Smooth muscle cell (in vitro differentiated cells): ENCODE measurements around the gene ITIH2. TPM values are rescaled to one million over a fixed set of nuclear protein-coding genes. Genes with fewer than 3 reads are reported as not detected.
A peak's percentile ranks its signal among the peaks of the same experiment; 100 is the strongest.

Experiments used
- DNase-seq: peaks from one replicate; lab custom pipeline; 2025; ENCODE audit not compliant: unreplicated experiment; lab: John Stamatoyannopoulos, UW
- H2AFZ ChIP-seq: fragments of 200-600 bp; sonication (generic); 2 replicates; pipeline ENCODE4 v1.6.0; 2016; ENCODE audit warnings: antibody characterized with exemption, low read depth, mild to moderate bottlenecking
- H3F3A ChIP-seq: fragments of 200-600 bp; sonication (generic); 2 replicates; pipeline ENCODE4 v1.6.0; 2017; ENCODE audit warnings: antibody characterized with exemption, low read depth
- H3K27ac ChIP-seq: fragments of 200-600 bp; sonication (generic); 2 replicates; pipeline ENCODE4 v1.5.1; 2016; ENCODE audit warnings: low read depth, mild to moderate bottlenecking
- H3K27me3 ChIP-seq: fragments of 200-600 bp; sonication (generic); 2 replicates; pipeline ENCODE4 v1.6.1; 2016; ENCODE audit warnings: low read depth, mild to moderate bottlenecking
- H3K36me3 ChIP-seq: fragments of 200-600 bp; sonication (generic); 2 replicates; pipeline ENCODE4 v1.5.1; 2016; ENCODE audit warnings: low read depth
- H3K4me1 ChIP-seq: fragments of 200-600 bp; sonication (generic); 2 replicates; pipeline ENCODE4 v1.5.1; 2016; ENCODE audit warnings: low read depth
- H3K4me2 ChIP-seq: fragments of 200-600 bp; sonication (generic); 2 replicates; pipeline ENCODE4 v1.6.0; 2016; ENCODE audit warnings: mild to moderate bottlenecking
- H3K4me3 ChIP-seq: fragments of 200-600 bp; sonication (generic); 2 replicates; pipeline ENCODE4 v1.5.1; 2016; ENCODE audit warnings: mild to moderate bottlenecking
- H3K79me2 ChIP-seq: fragments of 200-600 bp; sonication (generic); 2 replicates; pipeline ENCODE4 v1.6.0; 2016; ENCODE audit warnings: low read depth, mild to moderate bottlenecking
- H3K9ac ChIP-seq: fragments of 200-600 bp; sonication (generic); 2 replicates; pipeline ENCODE4 v1.6.0; 2016; ENCODE audit warnings: low read depth
- H3K9me3 ChIP-seq: fragments of 200-600 bp; sonication (generic); replicated peaks from 2 replicates; pipeline ENCODE4 v1.5.1; 2016; ENCODE audit warnings: low read depth
- H4K20me1 ChIP-seq: fragments of 200-600 bp; sonication (generic); 2 replicates; pipeline ENCODE4 v1.6.0; 2016; ENCODE audit warnings: low read depth
- WGBS: methylation state at CpG from one replicate; pipeline ENCODE4 v1.1.7; 2016; ENCODE audit warnings: low lambda C conversion rate; 5-methylcytosine and 5-hydroxymethylcytosine counted together
- polyA plus RNA-seq: library from polyadenylated mRNA; unstranded; fragments of >200 nt; fragmentation: Nextera tagmentation; extraction: Ambion mirVana; gene quantifications from 2 replicates; pipeline ENCODE4 v1.2.1, GENCODE V29; 2016
- total RNA-seq: library from RNA; depleted of rRNA; stranded (reverse); fragments of >200 nt; gene quantifications from 2 replicates; pipeline ENCODE4 v1.2.3, GENCODE V29; 2014
- TF ChIP-seq, protein P1 (sequence below): fragments of 200-600 bp; sonication (generic); IDR thresholded peaks from 2 replicates; pipeline ENCODE4 v1.5.1; 2017; ENCODE audit warnings: borderline replicate concordance, mild to moderate bottlenecking, antibody characterized with exemption; ENCODE audit not compliant: insufficient read depth, poor library complexity, severe bottlenecking

Gene ITIH2
- total and polyA plus RNA-seq, 2 experiments from 2014 or later: 0.09 to 0.13 TPM

DNA sequence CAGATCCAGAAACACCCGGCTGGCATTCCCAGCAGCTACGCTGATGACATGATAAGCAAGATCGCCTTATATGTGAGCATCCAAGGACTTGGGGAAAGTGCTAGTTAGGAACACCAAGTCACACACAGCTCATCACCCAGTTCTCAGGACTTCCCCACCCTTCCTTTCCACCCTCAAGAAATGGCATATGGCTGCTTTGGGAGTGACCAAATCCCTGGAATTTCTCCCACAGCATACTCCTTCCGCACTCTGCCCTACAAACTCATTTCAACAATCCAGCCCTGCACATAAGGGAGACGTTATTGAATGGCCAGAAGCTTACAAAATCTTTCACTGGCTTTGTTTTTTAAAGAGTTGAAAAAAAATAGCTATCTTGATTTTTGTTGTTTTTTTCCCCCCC, 40.6 kb upstream of the ITIH2 start:
- Histone ChIP-seq H3K9me3 (no peaks in the 10 kb centered on the region), H3F3A (no peaks in the 10 kb centered on the region), H2AFZ (no peak overlapping the region), H3K36me3 (no peaks in the 10 kb centered on the region), H3K9ac (no peak overlapping the region), H3K4me1 (peaks cover 9% of the 10 kb centered on the region), H3K27ac (no peak overlapping the region), H4K20me1 (no peaks in the 10 kb centered on the region), H3K4me3 (no peak overlapping the region), H3K79me2 (no peaks in the 10 kb centered on the region), H3K4me2 (no peak overlapping the region), H3K27me3 (peaks cover 12% of the 10 kb centered on the region)
- DNase-seq: no peak
- TF ChIP-seq, protein P1, sequence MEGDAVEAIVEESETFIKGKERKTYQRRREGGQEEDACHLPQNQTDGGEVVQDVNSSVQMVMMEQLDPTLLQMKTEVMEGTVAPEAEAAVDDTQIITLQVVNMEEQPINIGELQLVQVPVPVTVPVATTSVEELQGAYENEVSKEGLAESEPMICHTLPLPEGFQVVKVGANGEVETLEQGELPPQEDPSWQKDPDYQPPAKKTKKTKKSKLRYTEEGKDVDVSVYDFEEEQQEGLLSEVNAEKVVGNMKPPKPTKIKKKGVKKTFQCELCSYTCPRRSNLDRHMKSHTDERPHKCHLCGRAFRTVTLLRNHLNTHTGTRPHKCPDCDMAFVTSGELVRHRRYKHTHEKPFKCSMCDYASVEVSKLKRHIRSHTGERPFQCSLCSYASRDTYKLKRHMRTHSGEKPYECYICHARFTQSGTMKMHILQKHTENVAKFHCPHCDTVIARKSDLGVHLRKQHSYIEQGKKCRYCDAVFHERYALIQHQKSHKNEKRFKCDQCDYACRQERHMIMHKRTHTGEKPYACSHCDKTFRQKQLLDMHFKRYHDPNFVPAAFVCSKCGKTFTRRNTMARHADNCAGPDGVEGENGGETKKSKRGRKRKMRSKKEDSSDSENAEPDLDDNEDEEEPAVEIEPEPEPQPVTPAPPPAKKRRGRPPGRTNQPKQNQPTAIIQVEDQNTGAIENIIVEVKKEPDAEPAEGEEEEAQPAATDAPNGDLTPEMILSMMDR: no peak
- 82% methylated on average over 5 of the region's 5 CpGs for WGBS

DNA sequence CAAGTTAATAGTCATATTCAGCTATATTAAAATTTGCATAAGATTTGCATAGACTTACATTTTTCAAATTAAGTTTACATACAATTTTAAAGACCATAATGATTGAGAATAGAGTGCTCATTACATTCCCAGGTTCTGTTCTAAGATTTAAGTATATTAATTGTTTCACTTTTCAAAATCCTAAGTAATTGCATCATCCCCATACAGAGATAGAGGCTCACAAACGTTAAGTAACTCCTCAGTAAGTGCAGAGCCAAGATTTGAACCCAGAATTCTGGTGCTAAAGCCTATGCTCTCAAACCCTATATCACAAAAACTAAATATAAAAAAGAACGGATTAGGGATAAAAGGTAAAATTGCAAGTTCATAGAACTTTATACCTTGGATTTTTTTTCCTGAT, 38.4 kb upstream of the ITIH2 start:
- no peaks in the 10 kb centered on the region for H3K79me2 ChIP-seq
- no peak overlapping the region for H2AFZ ChIP-seq
- DNase-seq: no peak
- no peaks in the 10 kb centered on the region for H3K9me3 ChIP-seq
- no peaks in the 10 kb centered on the region for H4K20me1 ChIP-seq
- no peak overlapping the region for H3K27ac ChIP-seq
- peaks cover 2% of the 10 kb centered on the region for H3F3A ChIP-seq
- H3K27me3 ChIP-seq: peaks cover 12% of the 10 kb centered on the region
- no peak overlapping the region for H3K4me3 ChIP-seq
- TF ChIP-seq, protein P1: no peak
- H3K4me2 ChIP-seq: peak overlapping the region; percentile 91
- H3K4me1 ChIP-seq: peaks cover 9% of the 10 kb centered on the region
- H3K36me3 ChIP-seq: no peaks in the 10 kb centered on the region
- 65% methylated on average over 2 of the region's 2 CpGs for WGBS
- no peak overlapping the region for H3K9ac ChIP-seq

DNA sequence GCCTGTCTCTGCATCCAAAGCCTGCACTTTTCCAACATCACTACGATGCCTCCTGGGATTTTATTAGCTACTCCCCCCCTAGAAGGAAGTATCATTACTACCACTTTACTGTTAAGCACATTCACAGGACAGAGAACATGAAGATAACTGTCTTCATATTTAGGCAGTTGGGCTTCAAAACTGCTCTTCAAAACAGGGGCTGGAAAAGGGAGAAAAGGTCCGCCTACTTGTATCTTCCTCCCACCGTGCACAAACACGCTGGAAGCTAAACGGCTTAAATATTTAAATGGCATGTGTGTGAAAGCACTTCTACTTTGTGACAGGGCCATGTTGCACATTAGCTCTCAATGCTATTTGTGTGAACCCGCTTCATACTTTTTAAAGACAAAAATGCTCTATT, 37.3 kb upstream of the ITIH2 start:
- 17% methylated on average over 6 of the region's 6 CpGs for WGBS
- Histone ChIP-seq H3K4me1 (peaks cover 9% of the 10 kb centered on the region), H3K27ac (no peak overlapping the region), H3K9me3 (no peaks in the 10 kb centered on the region), H3K9ac (no peak overlapping the region), H4K20me1 (no peaks in the 10 kb centered on the region), H3K4me3 (peak overlapping the region; percentile 60), H3K4me2 (peak overlapping the region; percentile 91), H2AFZ (peak overlapping the region; percentile 65), H3F3A (peaks cover 2% of the 10 kb centered on the region), H3K27me3 (peaks cover 12% of the 10 kb centered on the region), H3K36me3 (no peaks in the 10 kb centered on the region), H3K79me2 (no peaks in the 10 kb centered on the region)
- no peak for DNase-seq
- TF ChIP-seq, protein P1: no peak

DNA sequence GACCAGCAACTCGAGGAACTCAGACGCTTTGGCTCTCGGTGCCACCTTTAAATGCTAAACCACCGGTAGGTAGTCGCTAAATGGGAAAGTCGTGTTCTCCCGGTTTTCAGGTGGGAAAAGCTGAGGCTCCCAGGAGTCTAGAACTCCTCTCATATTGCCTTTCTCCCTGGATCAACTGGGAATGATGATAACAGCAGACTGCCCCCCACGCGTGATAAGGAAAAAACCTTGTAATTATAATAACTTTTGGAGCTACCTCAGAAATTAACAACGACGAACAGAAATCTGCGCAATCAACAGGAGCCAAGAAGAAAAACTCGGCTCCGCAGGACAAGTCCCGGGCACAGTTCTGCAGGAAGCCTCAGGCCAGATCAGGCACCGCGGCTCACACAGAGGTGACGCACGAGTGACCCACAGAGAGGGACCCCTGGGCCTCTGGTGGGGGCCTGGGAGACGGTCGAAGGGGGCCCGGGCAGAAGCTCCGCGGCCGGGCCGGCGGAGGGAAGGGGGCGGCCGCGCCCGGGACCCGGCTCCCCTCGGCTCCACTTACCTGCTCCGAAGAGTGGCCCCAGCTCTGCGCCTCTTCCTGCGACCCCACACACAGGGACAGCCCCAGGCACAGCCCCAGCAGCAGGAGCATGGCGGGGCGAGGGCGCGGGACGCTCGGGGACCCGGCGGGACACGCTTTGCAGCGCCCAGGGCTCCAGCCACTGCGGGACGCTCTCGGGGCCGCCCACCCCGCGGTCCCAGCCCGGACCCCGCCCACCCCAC, 36.7 kb upstream of the ITIH2 start, which contains the start of gene ITIH5:
Gene ITIH5, minus strand, starts transcription at position 714 of the 771 bp plus-strand sequence. Its CDS starts 74 bp downstream, at position 640.
- H3K79me2 ChIP-seq: no peaks in the 10 kb centered on the region
- H3K9ac ChIP-seq: no peak within 1 kb of the TSS
- no peaks in the 10 kb centered on the region for H3K9me3 ChIP-seq
- no peak for DNase-seq
- peaks cover 12% of the 10 kb centered on the region for H3K27me3 ChIP-seq
- H3K27ac ChIP-seq: no peak within 1 kb of the TSS
- H3K4me1 ChIP-seq: peaks cover 9% of the 10 kb centered on the region
- TF ChIP-seq, protein P1: no peak
- peak within 1 kb of the TSS; percentile 91 for H3K4me2 ChIP-seq
- H3F3A ChIP-seq: peaks cover 2% of the 10 kb centered on the region
- no peaks in the 10 kb centered on the region for H3K36me3 ChIP-seq
- peak within 1 kb of the TSS; percentile 65 for H2AFZ ChIP-seq
- 3% methylated on average over 33 of the region's 54 CpGs for WGBS
- peak within 1 kb of the TSS; percentile 60 for H3K4me3 ChIP-seq
- H4K20me1 ChIP-seq: no peaks in the 10 kb centered on the region
